MM.1S (cell line): ENCODE results near the gene PRDM10.

Experiments used
- EZH2 ChIP-seq: fragments of 300-600 bp; sonication (generic); optimal IDR thresholded peaks from 2 replicates; pipeline ENCODE3; 2017; ENCODE audit warnings: low read depth, mild to moderate bottlenecking, antibody characterized with exemption, low read length, mixed read lengths
- EZH2phosphoT487 ChIP-seq: fragments of 300-600 bp; sonication (generic); IDR thresholded peaks from 2 replicates; pipeline ENCODE4 v1.6.1; 2018; ENCODE audit warnings: antibody characterized with exemption, low read length
- TF ChIP-seq, protein P1 (sequence below): fragments of 300-600 bp; sonication (generic); IDR thresholded peaks from 2 replicates; pipeline ENCODE4 v1.5.1; 2016; ENCODE audit warnings: antibody characterized with exemption, low read length, mixed read lengths

DNA sequence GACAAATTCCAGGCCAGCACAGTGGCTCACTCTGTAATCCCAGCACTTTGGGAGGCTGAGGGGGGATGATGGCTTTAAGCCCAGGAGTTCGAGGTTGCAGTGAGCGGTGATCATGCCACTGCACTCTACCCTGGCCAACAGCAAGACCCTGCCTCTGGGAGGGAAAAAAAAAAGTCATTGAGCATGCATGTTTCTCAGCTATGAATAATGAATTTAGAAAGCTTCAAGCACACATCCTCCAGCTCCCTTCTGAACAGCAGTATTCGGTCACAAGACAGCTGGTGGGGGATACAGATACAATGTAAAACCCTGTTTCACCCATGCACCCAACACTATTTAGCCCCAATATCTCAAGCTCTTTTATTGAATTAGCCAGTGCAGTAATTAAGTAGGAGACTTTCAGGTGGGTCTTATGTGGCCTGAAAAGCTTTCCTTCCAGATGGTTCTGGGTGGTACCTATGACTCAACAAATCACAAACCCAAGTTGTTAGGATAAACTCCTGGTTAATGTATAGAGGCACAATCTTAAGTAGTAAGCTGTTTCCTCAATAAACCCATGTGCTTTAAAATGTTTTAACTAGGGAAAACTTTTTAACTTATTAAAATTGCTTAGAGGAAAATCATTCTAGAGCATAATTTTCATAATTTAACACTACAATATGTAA lies 13.4 kb downstream of the PRDM10 start:
- TF ChIP-seq, protein P1, sequence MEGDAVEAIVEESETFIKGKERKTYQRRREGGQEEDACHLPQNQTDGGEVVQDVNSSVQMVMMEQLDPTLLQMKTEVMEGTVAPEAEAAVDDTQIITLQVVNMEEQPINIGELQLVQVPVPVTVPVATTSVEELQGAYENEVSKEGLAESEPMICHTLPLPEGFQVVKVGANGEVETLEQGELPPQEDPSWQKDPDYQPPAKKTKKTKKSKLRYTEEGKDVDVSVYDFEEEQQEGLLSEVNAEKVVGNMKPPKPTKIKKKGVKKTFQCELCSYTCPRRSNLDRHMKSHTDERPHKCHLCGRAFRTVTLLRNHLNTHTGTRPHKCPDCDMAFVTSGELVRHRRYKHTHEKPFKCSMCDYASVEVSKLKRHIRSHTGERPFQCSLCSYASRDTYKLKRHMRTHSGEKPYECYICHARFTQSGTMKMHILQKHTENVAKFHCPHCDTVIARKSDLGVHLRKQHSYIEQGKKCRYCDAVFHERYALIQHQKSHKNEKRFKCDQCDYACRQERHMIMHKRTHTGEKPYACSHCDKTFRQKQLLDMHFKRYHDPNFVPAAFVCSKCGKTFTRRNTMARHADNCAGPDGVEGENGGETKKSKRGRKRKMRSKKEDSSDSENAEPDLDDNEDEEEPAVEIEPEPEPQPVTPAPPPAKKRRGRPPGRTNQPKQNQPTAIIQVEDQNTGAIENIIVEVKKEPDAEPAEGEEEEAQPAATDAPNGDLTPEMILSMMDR = no peak
- TF ChIP-seq EZH2 (no peak), EZH2phosphoT487 (no peak)
